Large intestine (tissue), 3 donors: ENCODE results near the gene EVC. TPM values are rescaled to one million over a fixed set of nuclear protein-coding genes. Genes with fewer than 3 reads are reported as not detected.
A peak's percentile ranks its signal among the peaks of the same experiment; 100 is the strongest.
"Not testable (repeated sequence)": the region's sequence is repeated elsewhere in the genome, so short reads cannot be mapped to it uniquely, and the experiment has no call there.

ENCODE experiments used
- DNase-seq, 2 donors: peaks; one replicate each; pipeline versions ENCODE4 v3.0.0 to v3.0.0-alpha.2; 2013
- H3K27ac ChIP-seq: one replicate; pipeline ENCODE4 v1.5.1; 2013; ENCODE audit warnings: low read length
- H3K27me3 ChIP-seq: 2 replicates; pipeline ENCODE4 v1.6.1; 2013; ENCODE audit warnings: low read length; ENCODE audit not compliant: control insufficient read depth, insufficient read depth
- H3K36me3 ChIP-seq: 2 replicates; pipeline ENCODE4 v1.6.1; 2013; ENCODE audit warnings: low read length; ENCODE audit not compliant: control insufficient read depth, insufficient read depth
- H3K4me1 ChIP-seq: one replicate; pipeline ENCODE4 v1.6.1; 2013; ENCODE audit warnings: low read length; ENCODE audit not compliant: control insufficient read depth, insufficient read depth
- H3K4me3 ChIP-seq: one replicate; pipeline ENCODE4 v1.5.1; 2013; ENCODE audit warnings: low read length
- H3K9me3 ChIP-seq: one replicate; pipeline ENCODE4 v1.6.1; 2013; ENCODE audit warnings: mild to moderate bottlenecking, low read depth, low read length, moderate library complexity; ENCODE audit not compliant: control insufficient read depth
- WGBS: methylation state at CpG from one replicate; pipeline ENCODE4 v1.1.5; 2013; ENCODE audit warnings: low lambda C conversion rate; ENCODE audit not compliant: insufficient coverage; 5-methylcytosine and 5-hydroxymethylcytosine counted together
- polyA plus RNA-seq: library from polyadenylated mRNA; unstranded; fragments of 120-200 nt; gene quantifications from one replicate; pipeline ENCODE4 v1.2.1, GENCODE V29; 2013

EVC gene
- polyA plus RNA-seq, 1 donor = 4.6 TPM

DNA sequence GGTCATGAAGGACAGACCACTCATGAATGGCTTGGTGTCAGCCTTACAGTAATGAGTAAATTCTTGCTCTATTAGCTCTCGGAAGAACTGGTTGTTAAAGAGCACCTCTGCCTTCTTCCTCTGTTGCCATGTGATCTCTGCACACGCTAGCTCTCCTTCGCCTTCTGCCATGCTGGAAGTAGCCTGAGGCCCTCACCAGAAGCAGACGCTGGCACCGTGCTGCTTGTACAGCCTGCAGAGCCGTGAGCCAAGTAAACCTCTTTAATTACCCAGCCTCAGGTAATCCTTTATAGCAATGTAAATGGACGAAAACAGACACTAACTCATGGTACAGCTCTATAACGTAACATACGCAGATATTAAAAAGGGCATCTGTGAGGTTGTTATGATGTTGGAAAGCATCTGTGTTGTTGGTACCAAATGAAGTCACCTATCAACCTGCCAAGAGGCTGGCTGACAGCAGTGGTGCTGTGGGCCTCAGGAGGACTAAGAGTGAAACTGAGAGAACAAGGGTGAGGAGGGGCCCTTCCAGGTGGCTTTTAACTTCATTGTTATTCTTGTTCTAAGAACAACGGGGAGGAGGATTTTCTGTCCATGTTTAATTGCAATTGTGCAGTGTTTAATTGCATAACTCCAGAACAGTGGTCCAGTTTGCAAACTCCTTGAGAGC is 112.7 kb downstream of the EVC start:
- no CpG with 5 or more reads among the region's 10 CpGs for WGBS
- H3K9me3 ChIP-seq = no peaks in the 10 kb centered on the region
- no peaks in the 10 kb centered on the region for H3K4me1 ChIP-seq
- H3K4me3 ChIP-seq = no peak overlapping the region
- no peak overlapping the region for H3K27ac ChIP-seq
- peaks cover 4% of the 10 kb centered on the region for H3K36me3 ChIP-seq
- no peaks in the 10 kb centered on the region for H3K27me3 ChIP-seq
- DNase-seq = no peak

DNA sequence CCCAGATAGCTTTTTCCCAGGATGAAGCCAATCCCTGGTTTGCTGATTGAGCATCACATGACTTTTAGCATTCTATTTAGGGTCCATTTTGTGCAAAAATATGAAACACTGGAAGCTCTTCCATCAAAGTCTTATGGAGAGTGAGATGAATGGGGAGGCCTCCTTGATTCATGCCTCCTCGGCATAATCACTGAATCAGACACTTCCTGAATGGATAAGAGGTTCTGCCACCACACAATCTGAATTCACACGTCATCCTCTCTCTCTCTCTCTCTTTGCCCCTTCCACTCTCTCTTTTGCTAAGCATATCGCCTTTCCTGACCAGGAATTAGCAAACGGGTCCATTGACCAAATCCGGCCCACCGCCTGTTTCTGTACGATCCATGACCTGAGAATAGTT is 113.2 kb downstream of the EVC start:
- no peak for DNase-seq
- H3K27me3 ChIP-seq = no peaks in the 10 kb centered on the region
- no peaks in the 10 kb centered on the region for H3K4me1 ChIP-seq
- peaks cover 4% of the 10 kb centered on the region for H3K36me3 ChIP-seq
- H3K27ac ChIP-seq = no peak overlapping the region
- WGBS = 100% methylated on average over 4 of the region's 7 CpGs
- no peak overlapping the region for H3K4me3 ChIP-seq
- H3K9me3 ChIP-seq = no peaks in the 10 kb centered on the region

GRCh38 chr4:5824635-5825034 is 113.6 kb downstream of the EVC start:
- no peaks in the 10 kb centered on the region for H3K27me3 ChIP-seq
- WGBS = 80% methylated on average over 1 of the region's 6 CpGs
- no peaks in the 10 kb centered on the region for H3K9me3 ChIP-seq
- peaks cover 4% of the 10 kb centered on the region for H3K36me3 ChIP-seq
- DNase-seq = no peak
- no peaks in the 10 kb centered on the region for H3K4me1 ChIP-seq
- no peak overlapping the region for H3K27ac ChIP-seq
- no peak overlapping the region for H3K4me3 ChIP-seq

GRCh38 chr4:5825321-5826041 is 114.5 kb downstream of the EVC start:
- Histone ChIP-seq H3K9me3 (no peaks in the 10 kb centered on the region), H3K36me3 (peaks cover 4% of the 10 kb centered on the region), H3K27ac (no peak overlapping the region), H3K4me1 (no peaks in the 10 kb centered on the region), H3K27me3 (no peaks in the 10 kb centered on the region), H3K4me3 (no peak overlapping the region)
- DNase-seq = no peak
- no CpG with 5 or more reads among the region's 19 CpGs for WGBS

DNA sequence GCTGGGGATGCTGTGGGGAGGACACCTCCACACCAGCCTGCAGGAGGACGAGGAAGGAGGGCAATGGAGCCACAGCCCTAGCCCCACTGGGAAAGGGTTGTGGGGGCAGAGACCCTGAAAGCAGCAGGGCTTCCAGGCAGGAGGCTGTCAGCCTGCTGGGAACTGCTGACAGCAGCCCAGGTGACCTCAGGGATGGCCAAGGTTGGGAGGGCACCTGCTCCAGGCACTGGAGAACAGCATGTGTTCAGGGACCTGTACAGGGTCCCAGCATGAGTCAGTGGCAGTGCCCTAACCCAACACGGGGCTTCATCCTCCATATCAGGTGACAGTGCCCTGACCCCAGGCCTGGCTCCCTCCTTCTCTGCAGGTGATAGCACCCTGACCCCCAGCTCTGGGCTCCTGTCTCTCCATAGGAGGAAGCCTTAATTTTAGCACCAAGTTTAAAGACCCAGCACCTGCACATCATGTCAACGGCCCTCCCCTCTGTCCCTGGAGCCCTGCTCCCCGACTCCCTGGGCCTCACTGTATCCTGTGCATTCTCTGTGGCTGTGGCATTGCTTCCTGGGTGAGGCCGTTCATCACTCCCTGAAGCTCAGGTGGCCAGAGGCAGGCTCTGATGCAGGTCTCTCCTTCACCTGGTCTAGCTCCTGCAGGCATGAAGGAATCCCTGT is 115.6 kb downstream of the EVC start:
- no peak for DNase-seq
- WGBS = no CpG with 5 or more reads among the region's 5 CpGs
- Histone ChIP-seq H3K4me3 (no peak overlapping the region), H3K4me1 (no peaks in the 10 kb centered on the region), H3K27me3 (no peaks in the 10 kb centered on the region), H3K9me3 (no peaks in the 10 kb centered on the region), H3K27ac (no peak overlapping the region), H3K36me3 (peaks cover 4% of the 10 kb centered on the region)

GRCh38 chr4:5827108-5828004 is 116.4 kb downstream of the EVC start:
- no peaks in the 10 kb centered on the region for H3K9me3 ChIP-seq
- no peak overlapping the region for H3K27ac ChIP-seq
- peaks cover 4% of the 10 kb centered on the region for H3K36me3 ChIP-seq
- no peak for DNase-seq
- H3K4me1 ChIP-seq = no peaks in the 10 kb centered on the region
- no peaks in the 10 kb centered on the region for H3K27me3 ChIP-seq
- H3K4me3 ChIP-seq = no peak overlapping the region
- no CpG with 5 or more reads among the region's 19 CpGs for WGBS

- H3K9me3 ChIP-seq = no peaks in the 10 kb centered on the region
- no peak overlapping the region for H3K27ac ChIP-seq
- no peak for DNase-seq
- WGBS = 100% methylated on average over 2 of the region's 11 CpGs
- H3K4me3 ChIP-seq = no peak overlapping the region
- H3K27me3 ChIP-seq = no peaks in the 10 kb centered on the region
- H3K36me3 ChIP-seq = peaks cover 4% of the 10 kb centered on the region
- no peaks in the 10 kb centered on the region for H3K4me1 ChIP-seq
These were observed 117.0 kb downstream of the EVC start for GRCh38 chr4:5828005-5828391.

DNA sequence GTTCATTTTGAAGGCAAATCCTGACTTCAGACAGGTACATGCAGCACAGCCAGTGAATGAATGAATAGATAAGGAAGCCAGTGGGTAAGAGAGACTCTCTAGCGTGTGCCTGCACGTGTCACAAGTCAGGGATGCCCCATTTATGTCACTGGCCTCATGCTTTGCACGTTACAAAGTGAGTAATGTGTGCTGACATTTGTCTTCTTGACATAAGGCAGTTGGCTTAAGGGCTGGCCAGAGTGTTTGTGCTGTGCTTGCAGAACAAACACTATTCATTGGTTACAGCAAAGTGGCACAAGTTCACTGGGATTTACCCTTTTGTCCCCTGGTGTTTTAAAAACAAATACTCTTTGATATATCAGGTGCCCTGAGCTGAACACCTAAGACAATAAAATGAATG is 125.9 kb downstream of the EVC start:
- Histone ChIP-seq H3K27me3 (no peaks in the 10 kb centered on the region), H3K36me3 (peaks cover 3% of the 10 kb centered on the region), H3K4me1 (no peaks in the 10 kb centered on the region), H3K9me3 (no peaks in the 10 kb centered on the region), H3K4me3 (no peak overlapping the region), H3K27ac (no peak overlapping the region)
- no peak for DNase-seq
- WGBS = no CpG with 5 or more reads among the region's 3 CpGs

DNA sequence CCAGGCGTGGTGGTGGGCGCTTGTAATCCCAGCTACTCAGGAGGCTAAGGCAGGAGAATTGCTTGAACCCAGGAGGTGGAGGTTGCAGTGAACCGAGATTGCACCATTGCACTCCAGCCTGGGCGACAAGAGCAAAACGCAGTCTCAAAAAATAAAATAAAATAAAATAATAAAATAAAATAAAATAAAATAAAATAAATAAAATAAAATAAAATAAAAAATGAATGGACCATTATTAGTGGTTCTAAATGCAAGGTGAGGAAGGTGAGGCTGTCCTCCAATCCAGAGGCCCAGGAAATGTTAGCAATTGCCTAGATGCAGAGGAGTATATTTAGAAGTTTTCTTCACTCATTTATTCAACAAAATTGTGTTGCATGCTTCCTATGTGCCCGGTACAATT is 126.5 kb downstream of the EVC start:
- not testable (repeated sequence) for H3K27me3 ChIP-seq, H3K4me1 ChIP-seq, H3K27ac ChIP-seq, DNase-seq, H3K36me3 ChIP-seq, H3K4me3 ChIP-seq, H3K9me3 ChIP-seq
- WGBS = 97% methylated on average over 3 of the region's 6 CpGs

GRCh38 chr4:5839332-5839731 is 128.3 kb downstream of the EVC start:
- DNase-seq = no peak
- no CpG with 5 or more reads among the region's 13 CpGs for WGBS
- H3K9me3 ChIP-seq = no peaks in the 10 kb centered on the region
- peaks cover 5% of the 10 kb centered on the region for H3K36me3 ChIP-seq
- H3K27ac ChIP-seq = peak overlapping the region; percentile 42
- no peak overlapping the region for H3K4me3 ChIP-seq
- no peaks in the 10 kb centered on the region for H3K4me1 ChIP-seq
- no peaks in the 10 kb centered on the region for H3K27me3 ChIP-seq
